Activated CD4-positive, CD25-positive, alpha-beta regulatory T cell treated with anti-CD3 and anti-CD28 coated beads, Interleukin-2, amount 50 U/mL, for 72 hours (primary cell): ENCODE results near the gene MECP2.
A peak's percentile ranks its signal among the peaks of the same experiment; 100 is the strongest.
"Not testable (repeated sequence)": the region's sequence is repeated elsewhere in the genome, so short reads cannot be mapped to it uniquely, and the experiment has no call there.

Experiments
- DNase-seq: peaks from one replicate; pipeline ENCODE4 v3.0.0; 2021

Gene MECP2

DNA sequence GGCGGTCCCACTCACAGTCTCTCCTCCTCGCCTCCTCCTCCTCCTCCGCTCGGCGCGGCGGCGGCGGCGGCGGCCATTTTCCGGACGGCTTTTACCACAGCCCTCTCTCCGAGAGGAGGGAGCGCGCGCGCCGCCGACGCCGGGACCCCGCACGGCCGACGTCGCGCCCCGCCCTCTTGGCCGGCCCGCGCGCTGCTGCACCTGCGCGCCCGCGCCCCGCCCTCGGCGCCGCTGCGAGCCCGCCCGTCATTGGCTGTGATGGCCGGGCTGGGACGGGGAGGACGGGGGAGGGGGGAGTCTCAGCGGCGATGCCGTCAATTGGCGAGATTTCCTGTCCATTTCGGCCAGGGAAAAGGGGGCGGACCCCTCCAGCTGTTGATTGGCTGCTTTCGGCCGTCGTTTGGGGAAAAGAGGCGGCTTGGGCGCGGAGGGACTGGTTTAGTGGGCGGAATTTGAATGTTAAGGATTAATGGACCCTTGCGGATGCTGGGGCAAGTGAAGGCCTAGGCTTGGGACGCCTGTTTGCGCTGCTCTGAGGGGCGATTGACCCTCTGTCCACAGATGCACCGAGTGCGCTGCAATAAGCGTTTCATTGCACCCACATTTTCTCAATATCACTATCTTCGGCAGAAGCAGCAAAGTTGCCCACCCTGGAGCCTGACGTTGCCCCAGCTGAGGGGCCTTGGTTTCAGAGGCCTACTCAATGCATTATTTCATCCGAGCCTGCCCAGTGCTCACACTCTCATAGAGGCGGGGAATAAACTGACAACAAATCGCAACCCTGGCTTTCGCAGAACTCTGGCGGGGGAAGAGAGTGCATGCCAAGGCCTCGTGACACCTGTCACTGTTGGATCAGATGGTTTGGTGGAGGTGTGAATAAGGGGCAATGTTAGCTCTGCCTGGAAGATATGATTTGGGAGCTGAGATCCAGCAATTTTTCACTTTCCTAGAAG, at the start of gene MECP2:
Gene MECP2, minus strand, starts transcription at position 129 of the 953 bp plus-strand sequence.
- DNase-seq, result peak; percentile 86

DNA sequence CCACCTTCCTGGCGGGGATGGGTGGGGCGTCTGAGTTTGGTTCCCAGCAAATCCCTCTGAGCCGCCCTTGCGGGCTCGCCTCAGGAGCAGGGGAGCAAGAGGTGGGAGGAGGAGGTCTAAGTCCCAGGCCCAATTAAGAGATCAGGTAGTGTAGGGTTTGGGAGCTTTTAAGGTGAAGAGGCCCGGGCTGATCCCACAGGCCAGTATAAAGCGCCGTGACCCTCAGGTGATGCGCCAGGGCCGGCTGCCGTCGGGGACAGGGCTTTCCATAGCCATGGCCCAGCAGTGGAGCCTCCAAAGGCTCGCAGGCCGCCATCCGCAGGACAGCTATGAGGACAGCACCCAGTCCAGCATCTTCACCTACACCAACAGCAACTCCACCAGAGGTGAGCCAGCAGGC, 46.5 kb upstream of the MECP2 start, which contains the start of gene OPN1LW:
Gene OPN1LW, plus strand, starts transcription at position 234 of the 400 bp plus-strand sequence. Its CDS starts 41 bp downstream, at position 275.
- DNase-seq, result not testable (repeated sequence)

DNA sequence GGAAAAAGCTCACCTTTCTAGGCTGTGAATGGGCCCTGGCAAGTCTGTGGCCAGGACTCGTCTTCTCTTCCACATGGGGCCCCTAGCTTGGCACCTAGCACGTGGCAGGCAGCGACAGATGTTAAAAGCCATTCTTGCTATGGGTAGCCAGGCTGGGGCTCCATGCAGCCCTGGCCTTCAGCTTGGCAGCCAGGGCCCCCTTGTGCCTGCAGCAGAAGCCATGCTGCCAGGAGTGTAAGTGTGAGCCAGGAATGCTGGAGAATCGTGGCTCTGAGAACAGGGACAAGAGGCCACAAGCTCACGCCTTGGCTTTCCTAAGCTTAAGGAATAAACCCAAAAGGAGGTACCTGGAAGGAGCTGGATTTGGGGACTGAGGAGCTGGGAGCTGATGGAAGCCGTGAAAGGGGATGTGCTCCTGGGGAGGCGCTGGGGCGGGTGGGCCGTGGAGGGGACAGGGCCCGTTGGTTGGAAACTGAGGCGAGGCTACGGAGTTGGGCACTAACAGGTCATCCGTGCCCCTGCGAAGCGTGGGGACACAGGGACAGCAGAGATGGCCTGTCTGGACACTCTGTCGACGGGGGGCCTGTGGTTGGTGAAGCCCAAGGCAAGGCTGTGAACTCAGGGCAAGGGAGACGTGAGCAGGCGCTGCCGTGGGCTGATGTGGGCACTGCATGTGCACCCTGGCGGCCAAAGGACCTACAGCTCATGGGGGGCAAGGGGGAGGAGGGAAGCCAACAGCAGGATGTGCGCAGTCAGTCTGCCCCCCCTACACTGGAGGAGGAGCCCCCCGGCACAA, 45.6 kb upstream of the MECP2 start:
- no peak for DNase-seq

DNA sequence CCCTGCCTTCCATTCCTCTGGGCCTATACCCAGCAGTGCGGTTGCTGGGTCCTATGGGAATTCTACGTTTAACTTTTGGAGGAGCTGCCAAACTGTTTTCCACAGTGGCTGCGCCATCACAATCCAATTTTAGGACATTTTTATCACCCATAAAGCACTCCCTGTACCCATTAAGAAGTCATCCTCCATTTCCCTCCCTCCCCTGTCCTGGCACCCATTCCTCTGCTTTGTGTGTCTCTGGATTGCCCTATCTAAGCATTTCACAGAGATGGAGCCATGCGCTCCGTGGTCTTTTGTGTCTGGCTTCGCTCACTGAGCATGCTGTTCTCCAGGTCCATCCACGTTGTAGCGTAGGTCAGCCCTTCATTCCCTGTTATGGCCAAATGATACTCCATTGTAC, 44.9 kb upstream of the MECP2 start:
- no peak for DNase-seq

DNA sequence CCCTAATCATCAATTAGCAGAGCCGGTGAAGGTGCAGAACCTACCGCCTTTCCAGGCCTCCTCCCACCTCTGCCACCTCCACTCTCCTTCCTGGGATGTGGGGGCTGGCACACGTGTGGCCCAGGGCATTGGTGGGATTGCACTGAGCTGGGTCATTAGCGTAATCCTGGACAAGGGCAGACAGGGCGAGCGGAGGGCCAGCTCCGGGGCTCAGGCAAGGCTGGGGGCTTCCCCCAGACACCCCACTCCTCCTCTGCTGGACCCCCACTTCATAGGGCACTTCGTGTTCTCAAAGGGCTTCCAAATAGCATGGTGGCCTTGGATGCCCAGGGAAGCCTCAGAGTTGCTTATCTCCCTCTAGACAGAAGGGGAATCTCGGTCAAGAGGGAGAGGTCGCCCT, 43.2 kb upstream of the MECP2 start:
- no peak for DNase-seq

DNA sequence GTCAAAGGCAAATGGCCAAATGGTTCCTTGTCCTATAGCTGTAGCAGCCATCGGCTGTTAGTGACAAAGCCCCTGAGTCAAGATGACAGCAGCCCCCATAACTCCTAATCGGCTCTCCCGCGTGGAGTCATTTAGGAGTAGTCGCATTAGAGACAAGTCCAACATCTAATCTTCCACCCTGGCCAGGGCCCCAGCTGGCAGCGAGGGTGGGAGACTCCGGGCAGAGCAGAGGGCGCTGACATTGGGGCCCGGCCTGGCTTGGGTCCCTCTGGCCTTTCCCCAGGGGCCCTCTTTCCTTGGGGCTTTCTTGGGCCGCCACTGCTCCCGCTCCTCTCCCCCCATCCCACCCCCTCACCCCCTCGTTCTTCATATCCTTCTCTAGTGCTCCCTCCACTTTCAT, 42.7 kb upstream of the MECP2 start:
- DNase-seq, result no peak

DNA sequence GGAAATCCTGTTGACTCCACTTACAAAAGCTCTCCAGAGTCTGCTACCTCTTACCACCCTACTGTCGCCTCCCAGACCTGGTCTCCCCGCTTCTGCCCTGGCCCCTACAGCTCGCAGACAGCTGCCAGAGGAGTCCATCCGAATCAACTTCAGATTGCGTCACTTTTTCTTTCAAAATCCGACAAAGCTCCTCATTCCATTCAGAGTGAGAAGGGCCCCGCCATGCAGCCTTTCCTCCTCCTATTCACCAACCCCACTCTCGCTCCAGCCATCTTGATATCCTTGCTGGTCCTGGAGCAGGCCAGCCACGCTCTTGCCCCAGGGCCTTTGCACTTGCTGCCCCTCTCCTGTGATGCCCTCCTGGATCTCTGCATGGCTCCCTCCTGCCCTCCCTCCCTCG, 41.3 kb upstream of the MECP2 start:
- no peak for DNase-seq

DNA sequence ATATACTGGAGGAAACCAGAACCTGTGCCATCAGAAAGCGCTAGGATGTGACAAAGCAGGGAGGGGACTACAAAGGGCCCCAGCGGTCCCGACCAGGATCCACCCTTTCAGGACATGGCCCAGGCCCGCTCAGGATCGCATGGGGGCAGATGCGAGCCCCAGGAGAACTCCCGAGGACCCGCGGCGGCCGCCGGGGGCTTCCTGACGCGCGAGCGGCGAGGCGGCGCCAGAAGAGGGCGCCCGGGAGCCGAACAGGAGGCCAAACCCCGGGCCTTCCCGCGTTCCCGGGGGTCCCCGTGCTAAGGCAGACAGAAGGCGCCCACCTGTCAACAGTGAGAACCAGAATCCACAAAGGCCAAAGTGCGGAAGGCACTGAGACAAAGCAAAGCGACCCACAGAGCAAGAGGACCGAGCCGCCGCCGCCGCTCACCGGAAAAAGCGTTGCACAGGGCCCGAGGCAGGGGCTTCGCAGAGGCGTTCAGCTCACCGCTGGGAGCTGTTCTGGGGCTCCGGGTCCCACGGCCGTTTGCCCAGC, 39.2 kb upstream of the MECP2 start:
- DNase-seq, result peak; percentile 67

DNA sequence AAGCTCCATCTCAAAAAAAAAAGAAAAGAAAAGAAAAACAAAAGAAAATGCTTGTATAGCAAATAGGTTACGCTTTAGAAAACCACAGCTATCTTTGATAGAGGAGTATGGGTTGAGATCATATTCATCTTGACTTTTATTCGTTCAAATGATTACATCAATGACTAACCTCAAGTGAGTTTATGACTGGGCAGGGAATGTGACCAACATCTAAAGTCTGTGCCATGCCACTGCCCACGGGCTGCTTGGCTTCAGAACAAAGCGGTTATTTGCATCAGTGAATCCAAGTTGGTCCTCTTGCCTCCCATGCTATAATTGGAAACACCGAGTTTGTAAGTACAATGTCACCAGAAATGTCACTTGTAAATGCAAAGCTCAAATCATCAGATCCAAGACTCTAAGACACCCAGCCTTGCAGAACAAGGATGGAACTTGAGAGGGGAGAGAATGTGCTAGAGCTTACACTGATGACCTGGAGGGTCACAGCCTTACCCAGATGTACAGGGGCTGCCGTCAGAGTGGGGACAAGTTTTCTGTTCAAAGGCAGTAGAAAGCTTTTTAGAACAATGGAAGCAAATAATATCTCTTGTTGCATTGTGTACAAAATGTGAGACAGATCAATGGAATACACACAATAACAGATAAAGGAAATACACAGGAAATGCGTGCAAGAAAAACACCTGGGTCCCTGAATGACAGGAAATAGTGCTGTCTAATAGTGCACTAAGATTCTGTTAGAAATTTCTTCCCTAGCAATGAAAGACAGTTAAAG, 38.1 kb upstream of the MECP2 start:
- no peak for DNase-seq

DNA sequence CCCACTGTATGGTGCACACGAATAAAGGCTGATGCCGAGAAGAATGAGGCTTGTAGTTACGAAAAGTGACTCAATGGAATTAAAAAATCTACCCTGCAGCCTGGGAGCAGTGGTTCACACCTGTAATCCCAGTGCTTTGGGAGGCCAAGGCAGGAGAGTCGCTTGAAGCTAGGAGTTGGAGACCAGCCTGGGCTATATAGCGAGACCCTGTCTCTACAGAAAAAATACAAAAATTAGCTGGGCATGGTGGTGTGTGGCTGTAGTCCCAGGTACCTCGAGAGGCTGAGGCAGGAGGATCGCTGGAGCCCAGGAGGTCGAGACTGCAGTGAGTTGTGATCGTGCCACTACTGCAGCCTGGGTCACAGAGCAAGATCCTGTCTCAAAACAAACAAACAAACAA, 34.8 kb upstream of the MECP2 start:
- DNase-seq, result no peak

DNA sequence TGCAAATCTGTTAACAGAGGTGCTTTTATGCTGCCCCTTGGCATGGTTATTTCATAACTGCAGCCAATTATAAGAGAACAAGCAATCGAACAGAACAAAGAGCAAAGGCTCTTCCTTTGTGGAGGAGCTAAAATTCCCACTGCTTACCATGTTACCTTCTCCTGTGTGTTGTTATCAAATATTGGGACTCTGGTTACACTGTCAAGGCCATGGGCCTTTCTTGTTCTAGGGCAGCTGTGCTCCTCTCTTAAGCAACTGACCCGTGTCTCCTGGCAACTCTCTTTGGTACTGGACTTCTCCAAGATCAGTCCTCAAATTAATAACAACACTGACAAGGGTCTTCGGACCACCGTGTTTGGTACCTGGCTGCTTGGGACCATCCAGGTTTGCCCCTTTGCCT, 34.4 kb upstream of the MECP2 start:
- no peak for DNase-seq

DNA sequence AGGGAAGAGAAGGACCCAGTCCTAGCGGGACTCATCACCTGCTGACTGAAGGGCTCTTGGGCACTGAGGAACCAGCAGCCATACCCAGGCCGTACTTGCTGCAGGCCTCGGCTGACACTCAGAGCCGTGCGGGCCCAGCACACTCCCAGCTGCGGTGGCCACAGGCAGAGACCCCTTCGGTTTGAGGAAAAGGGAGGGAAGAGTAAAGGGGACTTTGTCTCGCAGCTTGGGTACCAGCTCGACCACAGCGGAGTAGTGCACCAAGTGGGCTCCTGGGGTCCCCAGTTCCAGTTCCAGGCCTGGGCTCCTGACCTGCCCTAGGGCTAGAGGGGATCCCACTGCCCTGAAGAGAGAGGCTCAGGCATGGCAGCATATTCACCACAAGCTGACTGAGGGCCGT, 28.6 kb upstream of the MECP2 start:
- DNase-seq, result no peak

DNA sequence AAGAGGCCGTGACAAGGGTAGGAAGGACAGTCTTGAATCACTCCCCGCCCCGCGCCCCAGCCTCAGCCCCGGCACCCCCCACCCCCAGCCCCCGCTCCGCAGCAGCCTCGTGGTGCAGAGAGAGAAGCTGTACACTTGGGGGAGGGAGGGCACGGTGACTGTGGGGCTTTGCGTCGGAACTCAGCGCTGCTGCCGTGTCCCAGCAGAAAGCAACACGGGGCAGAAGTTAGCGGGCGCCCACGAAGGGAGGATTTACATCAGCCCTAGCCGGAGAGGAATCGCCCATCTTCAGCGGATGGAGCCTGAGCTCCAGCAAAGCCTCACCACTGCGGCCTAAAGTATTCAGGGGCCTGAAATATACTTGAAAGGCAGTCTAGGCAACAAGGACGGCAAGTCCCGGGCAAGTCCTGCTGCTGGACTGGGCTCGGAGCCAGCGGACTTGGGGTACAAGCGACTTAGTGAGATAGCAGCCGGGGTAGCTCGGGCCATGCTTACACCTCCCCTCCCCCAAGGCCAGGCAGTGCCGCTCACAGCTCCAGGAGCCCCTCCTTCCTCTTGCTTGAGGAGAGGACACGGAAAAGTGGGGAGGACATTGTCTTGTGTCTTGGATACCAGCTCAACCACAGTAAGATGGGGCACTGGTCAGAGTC, 28.0 kb upstream of the MECP2 start:
- no peak for DNase-seq

DNA sequence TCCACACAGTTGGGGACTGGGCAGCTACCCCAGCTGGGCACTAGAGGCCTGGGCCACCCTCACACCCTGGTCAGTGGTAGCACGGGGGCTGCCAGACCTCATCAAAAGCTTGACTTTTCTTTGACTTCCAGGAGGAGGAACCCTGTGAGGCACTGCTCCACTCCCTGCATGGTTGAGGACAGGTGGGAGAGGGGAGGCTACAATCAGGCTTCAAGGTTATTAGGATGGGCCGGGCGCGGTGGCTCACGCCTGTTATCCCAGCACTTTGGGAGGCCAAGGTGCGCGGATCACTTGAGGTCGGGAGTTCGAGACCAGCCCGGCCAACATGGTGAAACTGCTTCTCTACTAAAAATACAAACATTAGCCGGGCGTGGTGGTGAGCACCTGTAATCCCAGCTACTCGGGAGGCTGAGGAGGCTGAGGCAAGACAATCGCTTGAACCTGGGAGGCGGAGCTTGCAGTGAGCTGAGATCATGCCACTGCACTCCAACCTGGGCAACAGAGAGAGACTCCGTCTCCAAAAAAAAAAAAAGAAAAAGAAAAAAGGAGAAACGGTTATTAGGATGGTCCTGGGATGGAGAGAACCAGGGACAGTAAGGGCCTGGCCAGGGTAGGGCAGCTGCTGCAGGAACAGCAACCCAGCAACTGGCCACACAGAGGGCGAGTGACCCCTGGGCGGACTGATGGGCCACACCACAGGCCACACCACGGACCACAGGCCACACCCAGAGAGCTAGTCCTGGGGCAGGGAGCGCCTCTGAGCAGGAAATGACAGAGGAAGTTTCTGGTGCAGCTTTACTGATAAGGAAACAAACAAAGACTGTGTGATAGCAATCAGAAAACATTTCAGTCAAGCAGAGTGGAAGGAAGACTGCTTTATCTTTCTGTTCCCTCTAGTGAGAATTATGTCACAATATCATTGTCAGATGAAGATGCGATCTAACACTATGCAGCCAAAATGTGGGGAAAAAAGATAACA, 26.0 kb upstream of the MECP2 start:
- DNase-seq, result no peak

DNA sequence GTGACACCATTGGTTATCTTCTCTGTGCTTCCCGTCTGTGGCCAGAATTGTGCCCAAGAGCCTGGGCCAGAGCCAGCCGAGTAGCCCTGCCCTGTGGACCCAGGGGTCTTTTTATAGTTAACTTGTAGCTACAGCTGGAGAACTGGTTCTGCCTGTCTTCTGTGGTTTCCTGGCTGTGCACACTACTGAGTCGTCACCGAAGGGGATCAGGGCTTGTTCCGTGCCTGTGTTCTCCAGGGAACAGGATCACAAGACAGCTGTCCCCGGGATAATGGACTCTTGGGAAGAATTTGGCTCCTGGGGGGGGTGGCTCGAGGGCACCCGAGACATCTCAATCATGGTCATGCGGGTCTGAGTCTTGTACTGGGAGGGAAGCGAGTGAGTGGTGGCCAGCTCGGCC, 24.4 kb upstream of the MECP2 start:
- DNase-seq, result no peak

DNA sequence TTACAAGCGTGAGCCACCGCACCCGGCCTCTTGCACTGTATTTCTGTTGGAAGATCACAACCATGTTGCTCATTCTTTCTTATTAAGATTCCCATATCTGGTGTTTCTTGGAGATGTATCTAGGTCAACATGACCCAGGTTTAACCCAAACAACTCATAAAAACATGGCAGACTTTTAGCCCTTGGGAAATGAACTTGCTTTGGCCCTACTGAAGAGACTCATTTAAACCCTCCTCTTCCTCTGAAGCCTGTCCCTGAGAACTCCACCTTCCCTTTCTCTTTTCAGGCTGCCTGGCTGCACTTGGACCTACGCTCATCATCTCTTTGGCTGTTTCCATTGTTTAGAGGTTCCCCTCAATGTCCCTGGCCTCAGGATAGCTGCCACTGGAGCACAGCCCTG, 23.7 kb upstream of the MECP2 start:
- no peak for DNase-seq

DNA sequence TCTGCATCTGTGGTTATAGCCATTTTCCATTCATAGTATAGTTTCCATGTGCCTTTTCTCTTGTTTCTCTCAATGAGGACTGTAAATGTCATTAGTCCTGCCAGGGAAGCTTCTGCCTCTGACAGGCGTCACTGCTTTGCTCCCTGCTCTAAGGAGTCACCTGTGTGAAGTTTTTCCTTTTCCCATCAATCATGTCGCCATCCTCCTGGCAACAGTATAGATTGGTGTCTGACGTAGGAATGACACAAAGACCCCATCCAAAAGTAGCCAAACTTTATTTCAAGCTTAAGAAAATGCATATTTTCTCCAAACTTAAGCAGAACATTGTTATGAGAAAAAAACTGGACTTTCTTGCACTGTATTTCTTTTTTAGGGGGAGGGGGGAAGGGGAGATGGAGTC, 23.1 kb upstream of the MECP2 start:
- no peak for DNase-seq

DNA sequence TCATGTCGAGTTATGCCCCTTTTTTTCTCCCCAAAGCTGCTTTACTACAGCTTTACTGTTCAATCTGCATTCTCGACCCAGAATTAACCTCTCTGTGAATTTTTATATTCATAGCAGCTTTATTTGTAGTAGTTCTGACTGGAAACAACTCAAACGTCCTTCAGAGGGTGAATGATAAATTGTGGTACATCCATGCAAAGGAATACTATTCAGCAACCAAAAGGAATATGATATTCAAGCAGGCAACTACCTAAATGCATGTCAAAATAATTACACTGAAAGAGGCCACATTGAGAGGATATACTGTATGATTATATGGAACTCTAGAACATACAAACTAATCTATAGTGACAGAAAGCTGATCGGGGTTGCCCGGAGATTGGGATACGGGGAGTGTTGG, 20.0 kb upstream of the MECP2 start:
- DNase-seq, result no peak

DNA sequence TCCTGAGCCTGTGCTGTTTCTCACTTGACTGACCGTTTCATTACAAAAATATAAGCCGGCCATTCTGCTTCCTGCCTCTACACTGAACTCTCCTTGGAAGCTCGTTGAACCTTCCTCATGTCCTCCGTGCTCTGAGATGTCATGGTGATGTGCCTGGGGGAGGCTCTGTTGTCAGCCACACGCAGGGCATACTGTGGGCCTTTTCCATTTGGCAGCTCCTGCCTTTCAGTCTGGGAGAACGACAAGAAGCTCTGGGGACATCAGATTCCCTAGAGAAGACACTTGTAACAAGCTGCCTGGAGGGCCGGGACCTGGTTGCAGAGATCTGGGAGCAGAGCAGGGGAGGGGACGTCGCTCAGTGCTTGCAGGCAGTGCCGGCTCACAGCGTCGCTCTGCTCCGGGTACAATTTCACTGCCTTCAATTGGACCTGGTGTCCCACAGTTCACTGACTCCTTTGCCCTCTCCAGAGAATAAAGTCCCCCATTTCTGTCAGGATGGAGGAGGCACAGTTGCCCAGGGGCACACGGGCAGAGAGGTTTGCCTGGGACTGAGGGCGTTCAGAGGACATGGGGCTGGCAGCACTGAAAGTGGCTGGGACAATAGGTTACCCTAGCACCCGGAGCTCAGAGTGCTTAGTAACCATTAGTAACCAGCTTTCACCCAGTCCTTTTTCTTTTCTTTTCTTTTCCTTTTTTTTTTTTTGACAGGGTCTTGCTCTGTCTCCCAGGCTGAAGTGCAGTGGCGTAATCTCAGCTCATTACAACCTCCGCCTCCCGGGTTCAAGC, 19.1 kb upstream of the MECP2 start:
- no peak for DNase-seq

DNA sequence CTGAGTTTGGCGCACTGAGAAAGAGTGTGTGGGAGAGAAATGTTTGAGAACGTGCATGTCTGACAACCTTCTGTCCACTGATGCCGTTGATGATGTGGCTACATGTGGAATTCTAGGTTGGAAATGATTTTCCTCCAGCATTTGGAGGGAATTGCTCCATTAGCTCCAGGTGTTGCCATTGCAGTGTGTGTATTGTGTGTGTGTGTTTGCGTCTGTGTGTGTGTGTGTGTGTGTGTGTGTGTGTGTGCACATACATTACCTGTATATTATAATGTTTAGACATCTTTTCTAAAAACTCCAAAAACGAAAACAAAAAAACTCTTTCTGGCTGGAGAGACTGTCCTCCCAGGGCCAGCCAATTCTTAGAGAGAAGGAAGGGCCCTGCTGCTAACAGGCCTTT, 18.2 kb upstream of the MECP2 start:
- DNase-seq, result no peak
